CD14-positive monocyte (primary cell): ENCODE measurements around the gene SMAD6. TPM values are rescaled to one million over a fixed set of nuclear protein-coding genes. Genes with fewer than 3 reads are reported as not detected.
A peak's percentile ranks its signal among the peaks of the same experiment; 100 is the strongest.

Experiments
- DNase-seq, 3 donors: peaks; one replicate each; pipeline ENCODE4 v3.0.0-alpha.2; 2011 to 2022
- H2AFZ ChIP-seq: 2 replicates; pipeline ENCODE4 v1.6.0; 2012; ENCODE audit warnings: mild to moderate bottlenecking, low read depth, low read length, inconsistent platforms; ENCODE audit not compliant: insufficient read depth, poor library complexity, severe bottlenecking
- H3K27ac ChIP-seq, 2 donors: 1 replicate in 1 of 2; 2 replicates in 1 of 2; pipeline ENCODE4 v1.5.1; 2012 to 2013; ENCODE audit warnings: low read length in 2 of 2, control low read depth in 1 of 2, inconsistent platforms in 1 of 2, low read depth in 1 of 2, mild to moderate bottlenecking in 1 of 2
- H3K27me3 ChIP-seq, 2 donors: one replicate each; pipeline versions ENCODE4 v1.6.0 to v1.6.1; 2011 to 2013; ENCODE audit warnings: low read length in 2 of 2; ENCODE audit not compliant: control insufficient read depth in 2 of 2, insufficient read depth in 2 of 2
- H3K36me3 ChIP-seq, 2 donors: replicated peaks in 1 of 2; 1 replicate in 1 of 2; 2 replicates in 1 of 2; pipeline versions ENCODE4 v1.5.1 to v1.6.1; 2012 to 2013; ENCODE audit warnings: low read length in 2 of 2, control low read depth in 1 of 2, inconsistent platforms in 1 of 2, mild to moderate bottlenecking in 1 of 2; ENCODE audit not compliant: insufficient read depth in 2 of 2, control insufficient read depth in 1 of 2
- H3K4me1 ChIP-seq, 2 donors: 1 replicate in 1 of 2; 2 replicates in 1 of 2; pipeline versions ENCODE4 v1.5.1 to v1.6.1; 2012 to 2013; ENCODE audit warnings: low read length in 2 of 2, control low read depth in 1 of 2, inconsistent platforms in 1 of 2, mild to moderate bottlenecking in 1 of 2, moderate library complexity in 1 of 2; ENCODE audit not compliant: insufficient read depth in 2 of 2, control insufficient read depth in 1 of 2
- H3K4me2 ChIP-seq: replicated peaks from 2 replicates; pipeline ENCODE3; 2012; ENCODE audit warnings: low read length, moderate library complexity, mild to moderate bottlenecking; ENCODE audit not compliant: poor library complexity, severe bottlenecking; ENCODE audit errors: extremely low read depth
- H3K4me3 ChIP-seq, 3 experiments: fragments of 200-600 bp in 1 of 3; sonication (generic) in 1 of 3; replicated peaks in 1 of 3; 1 replicate in 2 of 3; 2 replicates in 1 of 3; pipeline ENCODE4 v1.5.1; 2011 to 2013; ENCODE audit warnings: low read length in 3 of 3, mild to moderate bottlenecking in 3 of 3, control low read depth in 2 of 3, low read depth in 2 of 3, inconsistent platforms in 1 of 3, moderate library complexity in 1 of 3
- H3K79me2 ChIP-seq: 2 replicates; pipeline ENCODE4 v1.6.0; 2012; ENCODE audit warnings: mild to moderate bottlenecking, control low read depth, inconsistent platforms, low read length, moderate library complexity; ENCODE audit not compliant: insufficient read depth
- H3K9ac ChIP-seq: 2 replicates; pipeline ENCODE4 v1.6.0; 2017; ENCODE audit warnings: low read length, mild to moderate bottlenecking; ENCODE audit not compliant: insufficient read depth, poor library complexity, severe bottlenecking
- H3K9me3 ChIP-seq, 2 donors: replicated peaks in 1 of 2; 1 replicate in 1 of 2; 2 replicates in 1 of 2; pipeline versions ENCODE4 v1.5.1 to v1.6.1; 2012 to 2013; ENCODE audit warnings: low read length in 2 of 2, control low read depth in 1 of 2; ENCODE audit not compliant: control insufficient read depth in 1 of 2, insufficient read depth in 1 of 2
- H4K20me1 ChIP-seq: 2 replicates; pipeline ENCODE4 v1.6.0; 2012; ENCODE audit warnings: mild to moderate bottlenecking, low read length, control low read depth, moderate library complexity; ENCODE audit not compliant: insufficient read depth
- H3K27ac Mint-ChIP-seq, 7 donors: one replicate each; pipeline ENCODE4 v1.8.0; 2020; ENCODE audit warnings: mild to moderate bottlenecking in 7 of 7, mixed read lengths in 7 of 7, moderate library complexity in 6 of 7, inconsistent platforms in 2 of 7
- H3K27me3 Mint-ChIP-seq, 3 donors: one replicate each; pipeline ENCODE4 v1.8.0; 2021 to 2022; ENCODE audit warnings: low read depth in 3 of 3, mild to moderate bottlenecking in 3 of 3, mixed read lengths in 3 of 3, moderate library complexity in 3 of 3, inconsistent platforms in 1 of 3
- H3K36me3 Mint-ChIP-seq, 2 donors: one replicate each; pipeline ENCODE4 v1.8.0; 2020; ENCODE audit warnings: mixed read lengths in 2 of 2, inconsistent platforms in 1 of 2, mild to moderate bottlenecking in 1 of 2
- H3K4me1 Mint-ChIP-seq: one replicate; pipeline ENCODE4 v1.8.0; 2020; ENCODE audit warnings: mild to moderate bottlenecking, mixed read lengths
- H3K4me3 Mint-ChIP-seq, 2 donors: one replicate each; pipeline ENCODE4 v1.8.0; 2020; ENCODE audit warnings: mild to moderate bottlenecking in 2 of 2, mixed read lengths in 2 of 2, moderate library complexity in 1 of 2
- H3K9me3 Mint-ChIP-seq, 7 donors: one replicate each; pipeline ENCODE4 v1.8.0; 2020 to 2022; ENCODE audit warnings: mixed read lengths in 7 of 7, mild to moderate bottlenecking in 6 of 7, moderate library complexity in 6 of 7, inconsistent platforms in 2 of 7
- CTCF ChIP-seq: fragments of 200-600 bp; IDR thresholded peaks from one replicate; pipeline ENCODE4 v1.8.0; 2022; ENCODE audit warnings: antibody characterized with exemption, mild to moderate bottlenecking
- WGBS: methylation state at CpG from one replicate; pipeline ENCODE4 v1.1.5; 2013; ENCODE audit warnings: missing lambda C conversion rate; ENCODE audit not compliant: insufficient coverage; 5-methylcytosine and 5-hydroxymethylcytosine counted together
- intact Hi-C, 2 donors: fragments of 100-400 bp; cut with micrococcal nuclease; formaldehyde crosslinking; loops; one replicate each; pipeline versions ENCODE4 v1.15.0 to v1.15.1; 2023
- polyA plus RNA-seq, 3 donors: library from polyadenylated mRNA; depleted of rRNA in 1 of 3; unstranded in 2 of 3; stranded (reverse) in 1 of 3; fragments of 300-500 nt in 2 of 3; fragments of >200 nt in 1 of 3; fragmentation: Illumina TruSeq in 2 of 3; gene quantifications; 1 replicate in 2 of 3; 2 replicates in 1 of 3; pipeline ENCODE4 v1.2.3, GENCODE V29; 2012 to 2021

Gene SMAD6
- polyA plus RNA-seq, 3 donors = 0.31 TPM; not detected in 2

- DNase-seq = no peak
- TF ChIP-seq CTCF = no peak
- intact Hi-C loops = no loop called here
- H3K27me3 ChIP-seq = no peaks in the 10 kb centered on the region
- H3K9me3 ChIP-seq = no peaks in the 10 kb centered on the region
- no peak overlapping the region for H3K27ac Mint-ChIP-seq
- 83% methylated on average over 1 of the region's 3 CpGs for whole genome bisulfite sequencing
- no peak overlapping the region for H3K4me3 Mint-ChIP-seq
- no peak overlapping the region for H3K27ac ChIP-seq
- no peaks in the 10 kb centered on the region for H3K9me3 Mint-ChIP-seq
- H3K4me1 ChIP-seq = peaks cover 0 to 1% of the 10 kb centered on the region in 2 donors
- H3K4me1 Mint-ChIP-seq = peaks cover 4% of the 10 kb centered on the region
- no peaks in the 10 kb centered on the region for H4K20me1 ChIP-seq
- H3K4me3 ChIP-seq = no peak overlapping the region
- H3K36me3 ChIP-seq = no peaks in the 10 kb centered on the region
- no peaks in the 10 kb centered on the region for H3K79me2 ChIP-seq
- peaks cover 3 to 4% (median 3%) of the 10 kb centered on the region in 3 donors for H3K27me3 Mint-ChIP-seq
- no peak overlapping the region for H3K9ac ChIP-seq
- H3K4me2 ChIP-seq = no peak overlapping the region
- H3K36me3 Mint-ChIP-seq = no peaks in the 10 kb centered on the region
- H2AFZ ChIP-seq = no peak overlapping the region
These were observed 46.6 kb downstream of the SMAD6 start for GRCh38 chr15:66748708-66749035.

- no peak overlapping the region for H3K4me3 Mint-ChIP-seq
- no peak for TF ChIP-seq CTCF
These were observed 48.0 kb downstream of the SMAD6 start for GRCh38 chr15:66749841-66750575.

More at GRCh38 chr15:66749841-66750575, 48.0 kb downstream of the SMAD6 start:
- H3K9me3 Mint-ChIP-seq = peaks cover 5 to 8% (median 5%) of the 10 kb centered on the region in 7 donors
- Histone ChIP-seq H3K9ac (no peak overlapping the region), H4K20me1 (no peaks in the 10 kb centered on the region), H3K4me2 (no peak overlapping the region), H3K36me3 (no peaks in the 10 kb centered on the region), H3K79me2 (no peaks in the 10 kb centered on the region), H3K4me1 (peaks cover 0 to 4% of the 10 kb centered on the region in 2 donors), H3K9me3 (peaks cover 4 to 5% of the 10 kb centered on the region in 2 donors), H3K27ac (no peak overlapping the region), H3K27me3 (no peaks in the 10 kb centered on the region), H3K4me3 (no peak overlapping the region), H2AFZ (no peak overlapping the region)
- no peak for DNase-seq
- H3K36me3 Mint-ChIP-seq = peaks cover 2 to 4% of the 10 kb centered on the region in 2 donors
- peak overlapping the region in 1 of 7 donors; percentile 5 for H3K27ac Mint-ChIP-seq
- peaks cover 11% of the 10 kb centered on the region for H3K4me1 Mint-ChIP-seq
- H3K27me3 Mint-ChIP-seq = peaks cover 3 to 4% (median 4%) of the 10 kb centered on the region in 3 donors
- intact Hi-C loops = no loop called here
- 100% methylated on average over 4 of the region's 8 CpGs for WGBS
